Hepatocyte (in vitro differentiated cells): ENCODE measurements around the gene FKBP1B.

ENCODE experiments used
- EZH2 ChIP-seq: fragments of 200-600 bp; sonication (generic); IDR thresholded peaks from 2 replicates; pipeline ENCODE4 v1.6.1; 2016; ENCODE audit warnings: antibody characterized with exemption, mild to moderate bottlenecking, borderline replicate concordance
- TF ChIP-seq, protein P1 (sequence below): fragments of 200-600 bp; sonication (generic); IDR thresholded peaks from 2 replicates; pipeline ENCODE4 v1.5.1; 2016; ENCODE audit warnings: antibody characterized with exemption, mild to moderate bottlenecking; ENCODE audit not compliant: poor library complexity

DNA sequence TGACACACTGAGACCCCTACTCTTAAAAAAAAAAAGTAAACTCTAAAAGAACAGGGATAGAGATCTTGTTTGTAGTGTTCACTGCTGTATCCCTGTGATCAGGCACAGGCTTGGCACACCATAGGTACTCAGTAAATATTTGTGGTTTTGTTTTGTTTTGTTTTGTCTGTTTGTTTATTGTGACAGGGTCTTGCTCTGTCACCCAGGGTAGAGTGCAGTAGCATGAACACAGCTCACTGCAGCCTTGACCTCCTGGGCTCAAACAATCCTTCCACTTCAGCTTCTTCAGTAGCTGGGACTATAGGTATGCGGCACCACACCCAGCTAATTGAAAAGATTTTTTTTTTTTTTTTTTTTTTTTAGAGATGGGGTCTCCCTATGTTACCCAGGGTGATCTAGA is 3.4 kb downstream of the FKBP1B start:
- TF ChIP-seq, protein P1, sequence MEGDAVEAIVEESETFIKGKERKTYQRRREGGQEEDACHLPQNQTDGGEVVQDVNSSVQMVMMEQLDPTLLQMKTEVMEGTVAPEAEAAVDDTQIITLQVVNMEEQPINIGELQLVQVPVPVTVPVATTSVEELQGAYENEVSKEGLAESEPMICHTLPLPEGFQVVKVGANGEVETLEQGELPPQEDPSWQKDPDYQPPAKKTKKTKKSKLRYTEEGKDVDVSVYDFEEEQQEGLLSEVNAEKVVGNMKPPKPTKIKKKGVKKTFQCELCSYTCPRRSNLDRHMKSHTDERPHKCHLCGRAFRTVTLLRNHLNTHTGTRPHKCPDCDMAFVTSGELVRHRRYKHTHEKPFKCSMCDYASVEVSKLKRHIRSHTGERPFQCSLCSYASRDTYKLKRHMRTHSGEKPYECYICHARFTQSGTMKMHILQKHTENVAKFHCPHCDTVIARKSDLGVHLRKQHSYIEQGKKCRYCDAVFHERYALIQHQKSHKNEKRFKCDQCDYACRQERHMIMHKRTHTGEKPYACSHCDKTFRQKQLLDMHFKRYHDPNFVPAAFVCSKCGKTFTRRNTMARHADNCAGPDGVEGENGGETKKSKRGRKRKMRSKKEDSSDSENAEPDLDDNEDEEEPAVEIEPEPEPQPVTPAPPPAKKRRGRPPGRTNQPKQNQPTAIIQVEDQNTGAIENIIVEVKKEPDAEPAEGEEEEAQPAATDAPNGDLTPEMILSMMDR: no peak
- no peak for TF ChIP-seq EZH2
